ENCODE measurements around the gene NPAS1.

The NPAS1 gene

DNA sequence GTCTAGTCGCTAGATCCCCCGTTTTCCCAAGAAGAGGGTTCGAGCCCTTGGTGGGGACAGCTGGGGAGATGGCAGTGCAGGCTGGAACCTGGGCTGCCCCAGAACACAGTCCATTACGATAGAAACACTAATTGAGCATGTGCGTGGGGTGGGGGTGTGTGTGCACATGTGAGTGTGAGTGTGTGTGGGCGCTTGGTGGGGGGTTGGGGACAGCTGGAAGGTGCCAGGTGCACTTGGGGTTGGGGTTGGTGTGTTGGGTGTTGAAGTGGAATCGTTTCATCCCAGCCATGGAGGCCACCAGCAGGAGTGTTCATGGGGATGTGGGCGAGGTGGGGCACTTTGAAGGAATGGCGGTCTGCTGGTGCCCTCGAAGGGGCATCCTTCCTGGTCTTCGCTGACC lies 18.1 kb upstream of the NPAS1 start:
- H3K4me3 ChIP-seq (ENCODE audit: low read length in 2 of 2), result no peak overlapping the region
- WGBS, 2 donors (ENCODE audit: extremely low coverage in 2 of 2, insufficient read length in 2 of 2, insufficient replicate concordance in 1 of 2), result no CpG with 5 or more reads among the region's 11 CpGs
- no peak overlapping the region for H2AFZ ChIP-seq (ENCODE audit: low read length)
- H2BK12ac ChIP-seq (ENCODE audit: low read length), result no peak overlapping the region
- DNase-seq (ENCODE audit: low spot score), result no peak
- no peak overlapping the region for H3K18ac ChIP-seq (ENCODE audit: low read length)
- H3K27me3 ChIP-seq (ENCODE audit: control insufficient read depth in 3 of 3, insufficient read depth in 3 of 3, low read depth in 1 of 3, low read length in 3 of 3), result no peaks in the 10 kb centered on the region
- H3K9me3 ChIP-seq (replicated peaks in 1 of 2; ENCODE audit: control insufficient read depth in 2 of 2, insufficient read depth in 1 of 2, low read depth in 1 of 2, low read length in 2 of 2), result peaks cover 4% of the 10 kb centered on the region in 2 donors
- H4K91ac ChIP-seq (ENCODE audit: low read depth, low read length, poor library complexity), result no peak overlapping the region
- H3K4ac ChIP-seq (ENCODE audit: low read length), result no peak overlapping the region
- no peak overlapping the region for H3K23ac ChIP-seq (ENCODE audit: low read depth, low read length, poor library complexity)
- no peak overlapping the region for H4K8ac ChIP-seq (ENCODE audit: low read depth, low read length)
- peak overlapping the region; percentile 53 for H2BK5ac ChIP-seq (ENCODE audit: low read length)
- peaks cover 2% of the 10 kb centered on the region for H3K79me1 ChIP-seq (ENCODE audit: low read depth, low read length)
- H2BK15ac ChIP-seq (ENCODE audit: low read length), result no peak overlapping the region
- no peak overlapping the region for H2BK120ac ChIP-seq (ENCODE audit: low read depth, low read length)
- H3K36me3 ChIP-seq (replicated peaks in 1 of 2; ENCODE audit: control insufficient read depth in 2 of 2, insufficient read depth in 2 of 2, low read length in 2 of 2), result peaks cover 46 to 57% of the 10 kb centered on the region in 2 donors
- no peak overlapping the region for H3K27ac ChIP-seq (replicated peaks; ENCODE audit: low read length)
- H3K14ac ChIP-seq (ENCODE audit: low read length), result no peak overlapping the region
- H3K4me2 ChIP-seq (ENCODE audit: insufficient read depth, low read length, poor library complexity, severe bottlenecking), result no peak overlapping the region
- no peak overlapping the region for H3K9ac ChIP-seq (ENCODE audit: low read depth, low read length, poor library complexity)
- peaks cover 13 to 25% of the 10 kb centered on the region in 2 donors for H3K4me1 ChIP-seq (ENCODE audit: control insufficient read depth in 2 of 2, insufficient read depth in 1 of 2, low read depth in 1 of 2, low read length in 2 of 2)
- no peak overlapping the region for H2AK5ac ChIP-seq (ENCODE audit: low read depth, low read length)

DNA sequence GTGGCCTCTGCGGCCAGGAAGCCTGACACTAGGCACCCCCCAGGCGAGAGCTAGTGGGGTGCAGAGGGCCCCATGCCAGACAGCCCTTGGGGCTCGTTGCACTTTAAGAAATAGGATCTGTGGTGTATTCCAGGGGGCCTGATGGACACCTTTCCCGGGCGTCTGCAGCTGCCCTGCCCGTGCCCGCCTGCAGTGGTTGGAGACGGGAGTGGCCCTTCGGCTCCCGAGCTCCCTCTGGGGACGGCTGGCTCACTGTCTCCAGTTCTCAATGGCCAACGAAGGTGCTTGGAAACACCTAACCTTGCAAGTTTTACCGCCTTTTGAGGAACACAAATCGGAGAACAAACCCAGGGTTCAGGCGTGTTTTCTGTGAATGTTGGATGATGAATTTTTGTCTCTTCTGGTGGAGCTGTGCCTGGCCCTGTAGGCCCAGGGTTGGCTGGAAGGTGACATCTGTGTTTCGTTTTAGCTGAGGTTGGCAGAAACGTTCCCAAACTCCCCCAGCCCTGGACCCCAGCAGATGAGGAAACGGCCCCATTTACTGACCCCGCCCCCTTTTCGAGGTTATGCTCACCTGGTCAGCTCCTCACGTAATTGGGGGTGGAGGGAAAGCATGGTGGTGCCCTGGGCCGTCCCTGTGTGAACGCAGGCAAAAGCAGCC lies 17.4 kb upstream of the NPAS1 start:
- no peak for DNase-seq (ENCODE audit: low spot score)

DNA sequence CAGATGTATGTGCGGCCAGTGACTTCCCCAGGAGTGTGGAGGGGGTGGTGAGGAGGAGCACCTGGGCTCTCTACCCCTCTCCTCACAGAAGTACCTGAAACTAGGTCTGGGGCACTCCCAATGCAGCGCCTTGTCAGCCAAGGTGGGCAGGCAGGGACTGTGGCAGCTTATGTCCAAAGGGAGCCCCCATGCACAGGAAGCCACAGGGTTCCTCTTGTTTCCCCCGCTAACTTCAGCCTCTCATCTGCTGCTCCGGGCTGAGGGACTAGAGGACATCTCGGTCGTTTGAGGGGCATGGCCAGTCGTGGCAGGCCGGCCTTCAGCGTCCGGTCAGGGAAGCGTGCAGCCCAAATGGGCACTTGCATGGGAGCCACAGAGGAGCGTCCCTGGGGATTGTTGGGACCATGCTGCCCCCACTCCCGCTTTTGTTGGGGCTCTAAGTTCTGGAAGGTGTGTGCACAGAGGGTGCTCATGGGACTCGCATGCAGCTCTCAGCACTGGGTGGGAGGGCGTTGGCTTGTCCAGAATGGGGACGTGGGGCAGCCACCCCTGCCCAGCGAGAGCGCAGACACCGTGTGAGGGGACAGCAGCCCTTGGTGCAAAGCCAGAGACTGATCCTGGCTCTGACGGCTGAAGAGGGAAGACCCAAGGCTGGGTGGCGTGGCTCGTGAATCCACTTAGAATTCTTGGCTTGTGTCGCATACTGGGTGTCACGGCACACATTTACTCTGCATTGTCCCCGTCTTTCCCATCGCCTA lies 16.6 kb upstream of the NPAS1 start:
- Histone ChIP-seq H3K36me3 (replicated peaks in 1 of 2; ENCODE audit: control insufficient read depth in 2 of 2, insufficient read depth in 2 of 2, low read length in 2 of 2) (peaks cover 41 to 47% of the 10 kb centered on the region in 2 donors), H3K4me3 (ENCODE audit: low read length in 2 of 2) (no peak overlapping the region), H2AK5ac (ENCODE audit: low read depth, low read length) (peak overlapping the region; percentile 15), H3K23ac (ENCODE audit: low read depth, low read length, poor library complexity) (peak overlapping the region; percentile 89), H3K4me2 (ENCODE audit: insufficient read depth, low read length, poor library complexity, severe bottlenecking) (no peak overlapping the region), H3K9ac (ENCODE audit: low read depth, low read length, poor library complexity) (peak overlapping the region; percentile 63), H4K91ac (ENCODE audit: low read depth, low read length, poor library complexity) (no peak overlapping the region), H2BK5ac (ENCODE audit: low read length) (no peak overlapping the region), H3K4ac (ENCODE audit: low read length) (no peak overlapping the region), H2AFZ (ENCODE audit: low read length) (no peak overlapping the region), H3K27ac (replicated peaks; ENCODE audit: low read length) (peak overlapping the region; percentile 46), H3K27me3 (ENCODE audit: control insufficient read depth in 3 of 3, insufficient read depth in 3 of 3, low read depth in 1 of 3, low read length in 3 of 3) (no peaks in the 10 kb centered on the region), H3K14ac (ENCODE audit: low read length) (peak overlapping the region; percentile 56), H4K8ac (ENCODE audit: low read depth, low read length) (no peak overlapping the region), H3K9me3 (replicated peaks in 1 of 2; ENCODE audit: control insufficient read depth in 2 of 2, insufficient read depth in 1 of 2, low read depth in 1 of 2, low read length in 2 of 2) (peaks cover 5 to 6% of the 10 kb centered on the region in 2 donors), H3K4me1 (ENCODE audit: control insufficient read depth in 2 of 2, insufficient read depth in 1 of 2, low read depth in 1 of 2, low read length in 2 of 2) (peaks cover 13 to 25% of the 10 kb centered on the region in 2 donors), H3K18ac (ENCODE audit: low read length) (peak overlapping the region; percentile 89), H3K79me1 (ENCODE audit: low read depth, low read length) (peaks cover 2% of the 10 kb centered on the region), H2BK120ac (ENCODE audit: low read depth, low read length) (no peak overlapping the region), H2BK12ac (ENCODE audit: low read length) (peak overlapping the region; percentile 69), H2BK15ac (ENCODE audit: low read length) (no peak overlapping the region)
- DNase-seq (ENCODE audit: low spot score), result no peak
- no CpG with 5 or more reads among the region's 26 CpGs for WGBS, 2 donors (ENCODE audit: extremely low coverage in 2 of 2, insufficient read length in 2 of 2, insufficient replicate concordance in 1 of 2)

More for the DNA sequence above, 17.4 kb upstream of the NPAS1 start:
- Histone ChIP-seq H3K79me1 (ENCODE audit: low read depth, low read length) (peaks cover 2% of the 10 kb centered on the region), H3K4me2 (ENCODE audit: insufficient read depth, low read length, poor library complexity, severe bottlenecking) (no peak overlapping the region), H3K4ac (ENCODE audit: low read length) (no peak overlapping the region), H3K18ac (ENCODE audit: low read length) (no peak overlapping the region), H3K36me3 (replicated peaks in 1 of 2; ENCODE audit: control insufficient read depth in 2 of 2, insufficient read depth in 2 of 2, low read length in 2 of 2) (peaks cover 46 to 53% of the 10 kb centered on the region in 2 donors), H4K91ac (ENCODE audit: low read depth, low read length, poor library complexity) (no peak overlapping the region), H3K23ac (ENCODE audit: low read depth, low read length, poor library complexity) (peak overlapping the region; percentile 89), H2BK5ac (ENCODE audit: low read length) (peak overlapping the region; percentile 53), H2BK120ac (ENCODE audit: low read depth, low read length) (no peak overlapping the region), H2AFZ (ENCODE audit: low read length) (no peak overlapping the region), H3K14ac (ENCODE audit: low read length) (peak overlapping the region; percentile 47), H3K4me1 (ENCODE audit: control insufficient read depth in 2 of 2, insufficient read depth in 1 of 2, low read depth in 1 of 2, low read length in 2 of 2) (peaks cover 13 to 25% of the 10 kb centered on the region in 2 donors), H2BK12ac (ENCODE audit: low read length) (no peak overlapping the region), H3K27me3 (ENCODE audit: control insufficient read depth in 3 of 3, insufficient read depth in 3 of 3, low read depth in 1 of 3, low read length in 3 of 3) (no peaks in the 10 kb centered on the region), H2BK15ac (ENCODE audit: low read length) (no peak overlapping the region), H3K27ac (replicated peaks; ENCODE audit: low read length) (no peak overlapping the region), H2AK5ac (ENCODE audit: low read depth, low read length) (no peak overlapping the region), H3K9me3 (replicated peaks in 1 of 2; ENCODE audit: control insufficient read depth in 2 of 2, insufficient read depth in 1 of 2, low read depth in 1 of 2, low read length in 2 of 2) (peaks cover 4% of the 10 kb centered on the region in 2 donors), H3K9ac (ENCODE audit: low read depth, low read length, poor library complexity) (no peak overlapping the region), H3K4me3 (ENCODE audit: low read length in 2 of 2) (no peak overlapping the region), H4K8ac (ENCODE audit: low read depth, low read length) (no peak overlapping the region)
- WGBS, 2 donors (ENCODE audit: extremely low coverage in 2 of 2, insufficient read length in 2 of 2, insufficient replicate concordance in 1 of 2), result no CpG with 5 or more reads among the region's 23 CpGs

Data from neuronal stem cell (in vitro differentiated cells).